Heart right ventricle (tissue), 16 donors: Measurements from ENCODE around the gene PLXNA2. TPM values are rescaled to one million over a fixed set of nuclear protein-coding genes. Genes with fewer than 3 reads are reported as not detected.

Experiments
- ATAC-seq, 8 donors: fragments of 200-7000 bp; cut with Tn5 transposase; one replicate each; pipeline ENCODE4 v1.9.1; 2020; ENCODE audit warnings: mild to moderate bottlenecking in 8 of 8, moderate library complexity in 8 of 8, moderate number of reproducible peaks in 1 of 8
- DNase-seq, 2 donors: peaks; one replicate each; pipeline ENCODE4 v3.0.0-alpha.2; 2020
- H3K27ac ChIP-seq, 10 donors: fragments of 200-600 bp; sonication (generic) in 2 of 10; one replicate each; pipeline versions ENCODE4 v1.5.0 to v1.8.0; 2020 to 2022; ENCODE audit warnings: mild to moderate bottlenecking in 3 of 10
- H3K27me3 ChIP-seq, 7 donors: fragments of 200-600 bp; one replicate each; pipeline ENCODE4 v1.8.0; 2021 to 2022; ENCODE audit warnings: mild to moderate bottlenecking in 2 of 7
- H3K36me3 ChIP-seq, 9 donors: fragments of 200-600 bp; sonication (generic) in 1 of 9; one replicate each; pipeline versions ENCODE4 v1.5.0 to v1.8.0; 2020 to 2022; ENCODE audit warnings: mild to moderate bottlenecking in 2 of 9
- H3K4me1 ChIP-seq, 9 donors: fragments of 200-600 bp; sonication (generic) in 1 of 9; one replicate each; pipeline versions ENCODE4 v1.5.0 to v1.8.0; 2020 to 2022; ENCODE audit warnings: mild to moderate bottlenecking in 4 of 9
- H3K4me3 ChIP-seq, 10 donors: fragments of 200-600 bp; sonication (generic) in 2 of 10; one replicate each; pipeline versions ENCODE4 v1.5.0 to v1.8.0; 2020 to 2022; ENCODE audit warnings: mild to moderate bottlenecking in 7 of 10, moderate library complexity in 2 of 10
- H3K9me3 ChIP-seq, 11 donors: fragments of 200-600 bp in 10 of 11; sonication (generic) in 2 of 11; one replicate each; pipeline versions ENCODE4 v1.5.0 to v1.8.0; 2013 to 2022; ENCODE audit warnings: mild to moderate bottlenecking in 2 of 11, control low read depth in 1 of 11, moderate library complexity in 1 of 11
- WGBS, 2 donors: extraction: QIAGEN DNeasy Blood & Tissue Kit; methylation state at CpG; one replicate each; pipeline ENCODE4 v1.1.7; 2013; ENCODE audit warnings: inconsistent platforms in 1 of 2; 5-methylcytosine and 5-hydroxymethylcytosine counted together
- intact Hi-C, 10 donors: fragments of 100-400 bp; cut with DNase I; formaldehyde crosslinking; loops; one replicate each; pipeline versions ENCODE4 v1.11.1 to v1.14.2; 2022
- polyA plus RNA-seq, 2 donors: library from polyadenylated mRNA; stranded (reverse); fragments of 200-250 nt; gene quantifications; one replicate each; pipeline ENCODE4 v1.2.3, GENCODE V29; 2013
- total RNA-seq, 10 donors: library from RNA; stranded (reverse); fragmentation: NEBNext Ultra II Directional in 3 of 10; extraction: Animal tissue kit (Norgen Biotek cat#: 25700) in 3 of 10; gene quantifications; one replicate each; pipeline versions ENCODE4 v1.2.1 to v1.2.4, GENCODE V29; 2021 to 2023
- TF ChIP-seq, protein P1 (sequence below), 9 donors: fragments of 200-600 bp; sonication (generic) in 2 of 9; IDR thresholded peaks; one replicate each; pipeline versions ENCODE4 v1.5.0 to v1.8.0; 2021 to 2022; ENCODE audit warnings: antibody characterized with exemption in 9 of 9, mild to moderate bottlenecking in 5 of 9, moderate library complexity in 1 of 9
- donor health status: Arrhythmogenic right ventricular cardiomyopathy.
- donor health status: ischemic (EF 13 %, LVEDD 7.1; RV severe dilation, severe dysfunction).
- donor health status: healthy with polysubstance abuse.
- donor health status: DM: no; HTN: yes; CAD: no.
- donor health status: DM: no; HTN: no; CAD: no.
- donor health status: ischemic (EF 25% LVEDD 6.9; RV normal size, moderate dysfunction).
- donor health status: ischemic (EF 25% LVEDD 5.7; RV mildly dilated, moderate dysfunction).
- donor health status: healthy.
- donor health status: DM: yes; HTN: yes; CAD: no.
- donor health status: Ischemic cardiomyopathy.
- donor health status: ischemic (EF 35%, LVEDD 5.7; RV mildly dilated, moderate dysfunction).
- donor health status: nonischemic (EF 11% LVEDD 7.7; RV severe dilation, severe dysfunction).
- donor health status: DM: yes; HTN: yes; CAD: no.
- donor health status: PGD.
- donor health status: ischemic (EF 29% LVEDD 5.4; RV normal size, mild dysfunction).
- donor health status: nonischemic (EF 23%, LVEDD 6.1; RV moderate dilation, normal function).

The PLXNA2 gene
- total and polyA plus RNA-seq, 12 donors: 6.1 to 31.6 (median 17.9) TPM

DNA sequence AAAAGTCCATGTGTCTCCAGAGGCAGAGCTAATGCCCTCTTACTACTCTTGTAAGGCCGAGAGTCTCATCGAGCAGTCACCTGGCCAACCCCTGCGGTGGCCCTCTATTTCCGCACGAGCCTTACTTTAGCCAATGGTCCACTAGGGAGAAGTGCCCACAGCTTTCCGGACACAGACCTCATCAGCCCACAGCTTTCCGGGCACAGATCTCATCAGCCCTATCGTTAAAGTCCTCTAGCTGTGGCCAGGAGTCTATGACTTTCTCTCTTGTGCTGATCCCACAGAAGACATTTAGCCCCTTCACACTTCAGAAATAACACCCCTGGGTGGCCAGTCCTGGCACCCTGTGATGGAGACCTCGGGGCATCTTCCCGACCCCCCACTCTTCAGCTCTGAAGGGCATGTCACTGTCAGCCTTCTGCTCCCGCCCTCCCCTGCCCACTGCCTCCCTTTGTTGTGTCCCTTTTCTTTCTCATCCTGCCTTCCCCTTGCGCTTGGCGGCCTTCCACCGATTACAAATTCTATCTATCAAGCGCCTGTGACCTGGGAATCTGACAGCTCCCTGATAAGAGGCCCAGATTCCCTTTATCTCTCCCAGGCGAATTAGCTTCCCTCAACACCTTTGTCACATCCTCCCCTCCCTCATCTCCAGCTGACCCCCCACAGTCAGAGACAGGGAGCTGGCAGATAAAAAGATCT lies 161.0 kb downstream of the PLXNA2 start:
- 49 to 60% methylated on average over 16 of the region's 16 CpGs for WGBS, 2 donors
- peak overlapping the region in 3 of 10 donors; percentile 3 to 56 (median 19) for H3K27ac ChIP-seq
- peak in 2 of 8 donors; percentile 13 to 48 for ATAC-seq
- no peak for DNase-seq
- H3K36me3 ChIP-seq: peaks cover 0 to 92% (median 0%) of the 10 kb centered on the region in 9 donors
- H3K4me1 ChIP-seq: peaks cover 0 to 63% (median 18%) of the 10 kb centered on the region in 9 donors
- H3K27me3 ChIP-seq: no peaks in the 10 kb centered on the region
- H3K4me3 ChIP-seq: no peak overlapping the region
- H3K9me3 ChIP-seq: no peaks in the 10 kb centered on the region
- TF ChIP-seq, protein P1, sequence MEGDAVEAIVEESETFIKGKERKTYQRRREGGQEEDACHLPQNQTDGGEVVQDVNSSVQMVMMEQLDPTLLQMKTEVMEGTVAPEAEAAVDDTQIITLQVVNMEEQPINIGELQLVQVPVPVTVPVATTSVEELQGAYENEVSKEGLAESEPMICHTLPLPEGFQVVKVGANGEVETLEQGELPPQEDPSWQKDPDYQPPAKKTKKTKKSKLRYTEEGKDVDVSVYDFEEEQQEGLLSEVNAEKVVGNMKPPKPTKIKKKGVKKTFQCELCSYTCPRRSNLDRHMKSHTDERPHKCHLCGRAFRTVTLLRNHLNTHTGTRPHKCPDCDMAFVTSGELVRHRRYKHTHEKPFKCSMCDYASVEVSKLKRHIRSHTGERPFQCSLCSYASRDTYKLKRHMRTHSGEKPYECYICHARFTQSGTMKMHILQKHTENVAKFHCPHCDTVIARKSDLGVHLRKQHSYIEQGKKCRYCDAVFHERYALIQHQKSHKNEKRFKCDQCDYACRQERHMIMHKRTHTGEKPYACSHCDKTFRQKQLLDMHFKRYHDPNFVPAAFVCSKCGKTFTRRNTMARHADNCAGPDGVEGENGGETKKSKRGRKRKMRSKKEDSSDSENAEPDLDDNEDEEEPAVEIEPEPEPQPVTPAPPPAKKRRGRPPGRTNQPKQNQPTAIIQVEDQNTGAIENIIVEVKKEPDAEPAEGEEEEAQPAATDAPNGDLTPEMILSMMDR (IDR thresholded peaks at IDR 0.05): no peak
- intact Hi-C loops: no loop called here

DNA sequence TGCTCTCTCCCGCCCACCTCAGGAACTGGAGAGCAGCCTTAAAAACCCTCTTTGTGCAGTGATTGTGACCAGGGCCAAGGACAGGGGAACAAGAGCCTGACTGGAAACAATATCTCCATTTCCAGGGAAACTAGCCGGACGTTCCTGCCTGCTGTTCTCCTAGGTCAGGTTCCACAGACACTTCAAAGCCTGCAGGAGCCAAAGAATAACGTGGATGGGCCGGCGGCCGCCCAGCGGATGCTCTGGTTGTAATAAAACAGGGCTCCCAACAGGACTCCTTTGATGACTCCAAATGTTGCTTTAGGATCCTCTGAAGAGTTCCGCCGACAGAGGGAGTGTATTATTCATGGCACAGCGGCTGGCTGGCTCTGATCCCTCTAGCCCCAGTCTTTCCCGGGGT lies 162.2 kb downstream of the PLXNA2 start:
- WGBS, 2 donors: 68 to 76% methylated on average over 12 of the region's 12 CpGs
- DNase-seq (no peak), ATAC-seq (peak in 1 of 8 donors; percentile 26)
- Histone ChIP-seq H3K27me3 (no peaks in the 10 kb centered on the region), H3K36me3 (peaks cover 0 to 94% (median 0%) of the 10 kb centered on the region in 9 donors), H3K9me3 (no peaks in the 10 kb centered on the region), H3K4me3 (no peak overlapping the region), H3K27ac (peak overlapping the region in 2 of 10 donors; percentile 5 to 41), H3K4me1 (peaks cover 0 to 67% (median 23%) of the 10 kb centered on the region in 9 donors)
- intact Hi-C loops: no loop called here
- TF ChIP-seq, protein P1 (IDR thresholded peaks at IDR 0.05): peak in 5 of 9 donors; percentile 14 to 41 (median 26)

DNA sequence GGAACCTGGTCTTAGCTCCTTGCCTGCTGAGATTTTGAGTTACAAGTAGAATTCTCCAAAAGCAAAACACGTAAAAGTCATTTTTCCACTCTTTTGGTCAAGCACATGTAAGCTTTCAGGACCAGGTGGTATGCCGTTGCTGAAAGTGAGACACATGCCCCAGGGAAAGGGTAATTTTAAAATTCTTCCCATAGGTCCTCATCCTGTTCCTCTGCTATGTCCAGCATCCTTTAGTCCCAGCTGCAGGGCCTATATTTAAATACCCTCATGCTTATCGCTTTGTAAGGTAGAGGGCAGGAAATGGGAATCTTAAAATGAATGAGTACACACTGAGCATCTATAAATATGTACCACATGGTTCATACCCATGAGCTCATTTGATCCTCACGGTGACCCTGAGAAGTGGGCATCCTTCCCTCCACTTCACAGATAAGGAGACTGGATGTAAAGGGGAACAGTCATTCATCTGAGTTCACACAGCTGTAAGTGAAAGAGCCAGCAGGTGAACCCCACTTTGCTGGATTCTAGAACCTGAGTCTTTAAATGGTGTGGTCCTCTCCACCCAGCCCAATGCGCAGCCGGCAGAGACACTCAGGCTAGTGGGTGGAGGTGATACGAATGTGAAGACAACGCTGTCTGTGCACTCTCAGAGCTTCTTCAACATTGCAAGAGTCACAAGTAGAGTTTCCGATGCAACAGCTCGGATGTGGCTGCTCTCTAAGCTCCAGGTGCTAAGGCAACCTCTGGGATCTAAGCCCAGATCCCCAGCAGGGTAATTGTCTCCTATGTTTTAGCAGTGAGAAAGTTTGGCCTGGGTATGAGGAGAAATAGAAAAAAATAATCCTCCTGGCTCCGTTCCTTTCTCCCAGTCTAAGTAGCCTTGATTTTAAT lies 163.5 kb downstream of the PLXNA2 start:
- TF ChIP-seq, protein P1 (IDR thresholded peaks at IDR 0.05): no peak
- 56 to 69% methylated on average over 11 of the region's 11 CpGs for WGBS, 2 donors
- Histone ChIP-seq H3K9me3 (no peaks in the 10 kb centered on the region), H3K4me1 (peaks cover 0 to 60% (median 10%) of the 10 kb centered on the region in 9 donors), H3K4me3 (no peak overlapping the region), H3K36me3 (peaks cover 0 to 99% (median 0%) of the 10 kb centered on the region in 9 donors), H3K27me3 (no peaks in the 10 kb centered on the region), H3K27ac (peak overlapping the region in 5 of 10 donors; percentile 11 to 59 (median 51))
- intact Hi-C loops: no loop called here
- DNase-seq (no peak), ATAC-seq (peak in 7 of 8 donors; percentile 27 to 84 (median 63))

DNA sequence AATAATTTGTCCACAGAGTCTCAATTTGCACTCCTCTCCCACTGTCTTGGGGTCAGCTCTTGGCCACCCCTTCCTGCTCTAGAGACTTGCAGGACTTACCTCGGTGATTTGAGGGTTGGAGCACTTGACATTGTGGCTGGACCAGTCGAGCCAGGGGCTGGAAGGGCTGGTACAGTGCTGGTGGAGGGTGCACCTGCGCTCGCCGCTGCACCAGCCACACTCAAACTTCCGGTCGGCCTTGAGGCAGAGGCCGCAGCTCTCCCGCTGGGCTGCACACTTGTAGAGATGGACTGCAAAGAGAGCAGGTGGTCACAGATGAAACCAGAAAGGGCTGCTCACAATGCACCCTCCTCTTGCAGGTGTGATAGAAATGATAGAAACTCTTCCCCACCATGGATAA lies 165.0 kb downstream of the PLXNA2 start:
- no peaks in the 10 kb centered on the region for H3K27me3 ChIP-seq
- TF ChIP-seq, protein P1 (IDR thresholded peaks at IDR 0.05): no peak
- intact Hi-C loops: no loop called here
- H3K4me3 ChIP-seq: no peak overlapping the region
- WGBS, 2 donors: 94% methylated on average over 9 of the region's 9 CpGs
- peaks cover 0 to 53% (median 10%) of the 10 kb centered on the region in 9 donors for H3K4me1 ChIP-seq
- ATAC-seq (no peak), DNase-seq (no peak)
- H3K27ac ChIP-seq: no peak overlapping the region
- H3K9me3 ChIP-seq: no peaks in the 10 kb centered on the region
- H3K36me3 ChIP-seq: peaks cover 0 to 99% (median 0%) of the 10 kb centered on the region in 9 donors
